NCI-H2171 treated with DMSO at 0.1 percent for 48 hours (cell line): Measurements from ENCODE around the gene PIK3C2G.
A peak's percentile ranks its signal among the peaks of the same experiment; 100 is the strongest.

ENCODE experiments used
- DNase-seq: peaks from one replicate; lab custom pipeline; 2025; lab: John Stamatoyannopoulos, UW

Gene PIK3C2G

GRCh38 chr12:18280728-18281127 lies 19.4 kb downstream of the PIK3C2G start:
- DNase-seq: no peak

- DNase-seq: no peak
Observed at GRCh38 chr12:18281941-18282340, 20.6 kb downstream of the PIK3C2G start.

GRCh38 chr12:18283831-18284230 lies 22.5 kb downstream of the PIK3C2G start:
- no peak for DNase-seq

GRCh38 chr12:18284386-18284785 lies 23.1 kb downstream of the PIK3C2G start:
- no peak for DNase-seq

GRCh38 chr12:18285161-18285560 lies 23.8 kb downstream of the PIK3C2G start:
- DNase-seq: no peak

- no peak for DNase-seq
Observed at GRCh38 chr12:18290386-18290785, 29.1 kb downstream of the PIK3C2G start.

GRCh38 chr12:18294889-18295288 lies 33.6 kb downstream of the PIK3C2G start:
- DNase-seq: no peak

GRCh38 chr12:18296201-18296908 lies 35.0 kb downstream of the PIK3C2G start:
- no peak for DNase-seq

GRCh38 chr12:18296909-18297280 lies 35.6 kb downstream of the PIK3C2G start:
- no peak for DNase-seq

- no peak for DNase-seq
Observed at GRCh38 chr12:18297902-18298301, 36.6 kb downstream of the PIK3C2G start.

GRCh38 chr12:18302809-18303430 lies 41.6 kb downstream of the PIK3C2G start:
- DNase-seq: no peak

- DNase-seq: no peak
Observed at GRCh38 chr12:18304609-18305008, 43.3 kb downstream of the PIK3C2G start.

- no peak for DNase-seq
Observed at GRCh38 chr12:18306311-18306710, 45.0 kb downstream of the PIK3C2G start.

GRCh38 chr12:18313306-18313705 lies 52.0 kb downstream of the PIK3C2G start:
- DNase-seq: no peak

- DNase-seq: peak; percentile 1
Observed at GRCh38 chr12:18320036-18320617, 58.8 kb downstream of the PIK3C2G start.

- DNase-seq: no peak
Observed at GRCh38 chr12:18320976-18321375, 59.7 kb downstream of the PIK3C2G start.

GRCh38 chr12:18323159-18323558 lies 61.8 kb downstream of the PIK3C2G start:
- no peak for DNase-seq

- no peak for DNase-seq
Observed at GRCh38 chr12:18327036-18327435, 65.7 kb downstream of the PIK3C2G start.

GRCh38 chr12:18332173-18332572 lies 70.9 kb downstream of the PIK3C2G start:
- no peak for DNase-seq

- no peak for DNase-seq
Observed at GRCh38 chr12:18339633-18340032, 78.3 kb downstream of the PIK3C2G start.

- no peak for DNase-seq
Observed at GRCh38 chr12:18340186-18340585, 78.9 kb downstream of the PIK3C2G start.

GRCh38 chr12:18340786-18341185 lies 79.5 kb downstream of the PIK3C2G start:
- DNase-seq: no peak

GRCh38 chr12:18343708-18344107 lies 82.4 kb downstream of the PIK3C2G start:
- DNase-seq: no peak
